IMR-90 (cell line): Measurements from ENCODE around the gene CANT1. TPM values are rescaled to one million over a fixed set of nuclear protein-coding genes. Genes with fewer than 3 reads are reported as not detected.

Experiments used
- ATAC-seq: fragments of 200-7000 bp; cut with Tn5 transposase; 2 replicates; pipeline ENCODE4 v1.9.1; 2020; ENCODE audit warnings: low read depth, mild to moderate bottlenecking, moderate library complexity
- BruUV-seq: library from RNA; stranded (reverse); fragments of 400-500 nt; replicated peaks from 2 replicates; lab custom pipeline; 2021; lab: Mats Ljungman, UMichigan
- CTCF ChIA-PET: fragments of 300-600 bp; formaldehyde crosslinking; extraction: SDS; loops from one replicate; lab custom pipeline; 2021; ENCODE audit warnings: antibody characterized with exemption; lab: Yijun Ruan, JAX
- POLR2A ChIA-PET: fragments of 300-600 bp; sonication (Branson Sonifier 250); formaldehyde crosslinking; loops from one replicate; lab custom pipeline; 2022; ENCODE audit warnings: antibody characterized with exemption; ENCODE audit not compliant: unreplicated experiment; lab: Charles Lee
- DNase-seq: peaks from one replicate; pipeline ENCODE4 v3.0.0; 2013
- H2AFZ ChIP-seq: replicated peaks from 2 replicates; pipeline ENCODE3; 2013; ENCODE audit warnings: low read length, mild to moderate bottlenecking; ENCODE audit not compliant: poor library complexity
- H2AK5ac ChIP-seq: 2 replicates; pipeline ENCODE4 v1.6.1; 2013; ENCODE audit warnings: low read depth, low read length, inconsistent platforms
- H2AK9ac ChIP-seq: replicated peaks from 2 replicates; pipeline ENCODE3; 2013; ENCODE audit warnings: mild to moderate bottlenecking, low read depth, low read length, moderate library complexity; ENCODE audit not compliant: poor library complexity
- H2BK120ac ChIP-seq: 2 replicates; pipeline ENCODE4 v1.6.1; 2013; ENCODE audit warnings: low read depth, low read length, inconsistent platforms
- H2BK15ac ChIP-seq: 3 replicates; pipeline ENCODE4 v1.6.1; 2013; ENCODE audit warnings: low read depth, low read length, inconsistent platforms
- H2BK20ac ChIP-seq: 2 replicates; pipeline ENCODE4 v1.6.1; 2013; ENCODE audit warnings: low read depth, mild to moderate bottlenecking, inconsistent platforms, low read length, moderate library complexity
- H2BK5ac ChIP-seq: 2 replicates; pipeline ENCODE4 v1.6.1; 2013; ENCODE audit warnings: mild to moderate bottlenecking, low read depth, low read length, inconsistent platforms; ENCODE audit not compliant: poor library complexity, severe bottlenecking
- H3K14ac ChIP-seq: replicated peaks from 2 replicates; pipeline ENCODE4 v1.6.1; 2013; ENCODE audit warnings: low read depth, low read length, inconsistent platforms
- H3K18ac ChIP-seq: 2 replicates; pipeline ENCODE4 v1.6.1; 2013; ENCODE audit warnings: low read depth, low read length, control low read depth
- H3K23ac ChIP-seq: 2 replicates; pipeline ENCODE4 v1.6.1; 2013; ENCODE audit warnings: low read depth, low read length, inconsistent platforms
- H3K27ac ChIP-seq: 2 replicates; pipeline ENCODE4 v1.5.1; 2013; ENCODE audit warnings: mild to moderate bottlenecking, control low read depth, low read length; ENCODE audit not compliant: insufficient read depth
- H3K27me3 ChIP-seq: 2 replicates; pipeline ENCODE4 v1.6.1; 2013; ENCODE audit warnings: low read length; ENCODE audit not compliant: control insufficient read depth, insufficient read depth
- H3K36me3 ChIP-seq: 2 replicates; pipeline ENCODE4 v1.6.1; 2013; ENCODE audit warnings: low read length, mixed read lengths; ENCODE audit not compliant: control insufficient read depth, insufficient read depth
- H3K4ac ChIP-seq: 2 replicates; pipeline ENCODE4 v1.6.1; 2013; ENCODE audit warnings: low read depth, low read length, inconsistent platforms
- H3K4me1 ChIP-seq: 2 replicates; pipeline ENCODE4 v1.6.1; 2013; ENCODE audit warnings: low read length, mixed read lengths; ENCODE audit not compliant: control insufficient read depth, insufficient read depth
- H3K4me2 ChIP-seq: 2 replicates; pipeline ENCODE4 v1.6.1; 2013; ENCODE audit warnings: low read depth, mild to moderate bottlenecking, control low read depth, low read length, moderate library complexity
- H3K4me3 ChIP-seq: 2 replicates; pipeline ENCODE4 v1.5.1; 2013; ENCODE audit warnings: low read depth, mild to moderate bottlenecking, control low read depth, low read length, moderate library complexity; ENCODE audit not compliant: insufficient read depth
- H3K56ac ChIP-seq: 2 replicates; pipeline ENCODE4 v1.6.1; 2013; ENCODE audit warnings: low read length, inconsistent platforms; ENCODE audit not compliant: insufficient read depth; ENCODE audit errors: extremely low read depth
- H3K79me1 ChIP-seq, 2 experiments: 2 replicates each; pipeline ENCODE4 v1.6.1; 2013; ENCODE audit warnings: low read length in 2 of 2, inconsistent platforms in 1 of 2, low read depth in 1 of 2
- H3K9ac ChIP-seq: 2 replicates; pipeline ENCODE4 v1.6.1; 2013; ENCODE audit warnings: low read depth, low read length, control low read depth
- H3K9me1 ChIP-seq: 2 replicates; pipeline ENCODE4 v1.6.1; 2013; ENCODE audit warnings: low read length, inconsistent platforms; ENCODE audit not compliant: insufficient read depth
- H3K9me3 ChIP-seq: 2 replicates; pipeline ENCODE4 v1.6.1; 2013; ENCODE audit warnings: low read length; ENCODE audit not compliant: control insufficient read depth, insufficient read depth
- H4K20me1 ChIP-seq: 2 replicates; pipeline ENCODE4 v1.6.1; 2013; ENCODE audit warnings: low read length, inconsistent platforms; ENCODE audit not compliant: insufficient read depth
- H4K5ac ChIP-seq: 2 replicates; pipeline ENCODE4 v1.6.1; 2013; ENCODE audit warnings: mild to moderate bottlenecking, low read depth, low read length, control low read depth
- H4K8ac ChIP-seq, 2 experiments: 2 replicates each; pipeline ENCODE4 v1.6.1; 2013; ENCODE audit warnings: low read depth in 2 of 2, low read length in 2 of 2, control low read depth in 1 of 2, inconsistent platforms in 1 of 2
- H4K91ac ChIP-seq: 2 replicates; pipeline ENCODE4 v1.6.1; 2013; ENCODE audit warnings: low read depth, low read length, inconsistent platforms; ENCODE audit not compliant: insufficient read depth
- CEBPB ChIP-seq: IDR thresholded peaks from 2 replicates; pipeline ENCODE4 v1.6.1; 2012; ENCODE audit warnings: low read depth, low read length, improper control_type of control experiment
- FOS ChIP-seq: fragments of 150-350 bp; IDR thresholded peaks from 2 replicates; pipeline ENCODE4 v1.6.1; 2016; ENCODE audit warnings: low read depth, low read length
- MAFK ChIP-seq: IDR thresholded peaks from 2 replicates; pipeline ENCODE4 v1.6.1; 2012; ENCODE audit warnings: low read depth, low read length, improper control_type of control experiment
- MAZ ChIP-seq: IDR thresholded peaks from 2 replicates; pipeline ENCODE4 v1.6.1; 2012; ENCODE audit warnings: low read depth, mild to moderate bottlenecking, low read length, improper control_type of control experiment, moderate library complexity, borderline replicate concordance
- MXI1 ChIP-seq: IDR thresholded peaks from 2 replicates; pipeline ENCODE4 v1.6.1; 2012; ENCODE audit warnings: low read depth, mild to moderate bottlenecking, low read length, moderate library complexity, borderline replicate concordance
- SMC3 ChIP-seq: fragments of 150-350 bp; IDR thresholded peaks from 2 replicates; pipeline ENCODE4 v1.6.1; 2016; ENCODE audit warnings: low read depth, mild to moderate bottlenecking, antibody characterized with exemption, low read length, moderate library complexity
- WGBS, 2 experiments: methylation state at CpG; one replicate each; pipeline versions ENCODE4 v1.1.5 to v1.1.7; 2013; ENCODE audit warnings: missing lambda C conversion rate in 2 of 2; ENCODE audit not compliant: insufficient read length in 1 of 2; ENCODE audit errors: extremely low coverage in 2 of 2; 5-methylcytosine and 5-hydroxymethylcytosine counted together
- dilution Hi-C: fragments of 300-500 bp; cut with HindIII; formaldehyde crosslinking; loops from one replicate; pipeline ENCODE4 v1.14.3; 2018; ENCODE audit warnings: low sequenced_read_pairs; ENCODE audit not compliant: unreplicated experiment
- in situ Hi-C: fragments of 300-500 bp; cut with MboI; formaldehyde crosslinking; loops from 3 replicates; pipeline ENCODE4 v1.14.3; 2019; ENCODE audit warnings: low sequenced_read_pairs, inconsistent platforms, mixed read lengths
- intact Hi-C: fragments of 100-400 bp; cut with micrococcal nuclease; formaldehyde crosslinking; loops from 2 replicates; pipeline ENCODE4 v1.10.0; 2022
- polyA plus RNA-seq, 3 experiments: library from polyadenylated mRNA; depleted of rRNA; stranded (reverse); fragments of >200 nt; gene quantifications; 2 replicates each; pipeline ENCODE4 v1.2.3, GENCODE V29; 2012; ENCODE audit warnings: low replicate concordance in 1 of 3
- total RNA-seq: library from RNA; depleted of rRNA; stranded (reverse); fragments of >200 nt; gene quantifications from 2 replicates; pipeline ENCODE4 v1.2.3, GENCODE V29; 2012
- TF ChIP-seq, protein P1 (sequence below): fragments of 150-350 bp; IDR thresholded peaks from 2 replicates; pipeline ENCODE4 v1.6.1; 2016; ENCODE audit warnings: low read depth, mild to moderate bottlenecking, low read length, moderate library complexity, borderline replicate concordance
- TF ChIP-seq, protein P2 (sequence below): fragments of 150-350 bp; IDR thresholded peaks from 2 replicates; pipeline ENCODE4 v1.6.1; 2017; ENCODE audit warnings: mild to moderate bottlenecking, antibody characterized with exemption, low read length, low read depth

CANT1 gene
- total and polyA plus RNA-seq, 2 of the 4 experiments (the other 2 are of a cell fraction), result 51.8 to 73.4 TPM

DNA sequence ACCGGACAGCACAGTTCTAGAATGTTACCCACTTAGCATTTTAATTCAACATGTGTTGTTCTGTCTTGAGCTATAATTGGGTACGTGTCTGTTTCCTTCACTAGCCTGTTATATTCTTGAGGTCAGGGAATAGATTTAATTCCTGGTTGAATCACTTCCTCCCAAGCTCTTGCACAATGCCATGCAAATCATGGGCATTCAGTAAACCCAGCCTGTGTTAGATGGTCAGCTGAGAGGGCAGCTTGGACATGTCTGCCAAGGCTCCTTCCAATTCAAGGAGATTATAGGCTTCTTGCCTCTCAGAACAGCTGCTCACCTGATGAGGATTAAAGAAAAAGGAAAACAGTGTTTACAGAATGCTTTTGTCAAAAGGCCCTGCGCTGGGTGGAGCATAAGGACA is 27.0 kb upstream of the CANT1 start:
- Histone ChIP-seq H3K36me3 (no peaks in the 10 kb centered on the region), H3K18ac (peak overlapping the region; percentile 95), H2BK15ac (peak overlapping the region; percentile 90; the same call in 2 of the 3 replicates), H3K56ac (peak overlapping the region; percentile 41; the same call in 1 of the 2 replicates), H3K4me2 (peak overlapping the region; percentile 11), H3K9me3 (no peaks in the 10 kb centered on the region), H3K79me1 (peaks cover 0 to 5% of the 10 kb centered on the region in 2 experiments; a peak in 1 of 4 replicates), H3K23ac (peak overlapping the region; percentile 64; the same call in 1 of the 2 replicates), H2BK20ac (peak overlapping the region; percentile 86), H2BK120ac (peak overlapping the region; percentile 92), H3K4ac (peak overlapping the region; percentile 89; the same call in 1 of the 2 replicates), H3K4me1 (peaks cover 24% of the 10 kb centered on the region), H4K91ac (peak overlapping the region; percentile 84), H3K9me1 (peaks cover 21% of the 10 kb centered on the region), H2BK5ac (peak overlapping the region; percentile 90), H4K5ac (peak overlapping the region; percentile 87), H4K8ac (peak overlapping the region in 1 of 2 experiments; percentile 92; a peak in 2 of 4 replicates), H3K27me3 (no peaks in the 10 kb centered on the region), H2AFZ (peak overlapping the region; percentile 39), H2AK9ac (peak overlapping the region; percentile 59), H3K4me3 (no peak overlapping the region), H4K20me1 (no peaks in the 10 kb centered on the region), H2AK5ac (peak overlapping the region; percentile 86), H3K9ac (no peak overlapping the region; the same call in 1 of the 2 replicates), H3K27ac (peak overlapping the region; percentile 94), H3K14ac (peak overlapping the region; percentile 76)
- POLR2A ChIA-PET, result no interaction called here
- ATAC-seq (peak; percentile 79), DNase-seq (peak; percentile 94)
- intact Hi-C loops, result no loop called here
- dilution Hi-C loops, result no loop called here
- CTCF ChIA-PET, result interaction anchor here (0.6 to 1.2 kb wide), 3 partner anchors 9 to 28 kb away, joined by 3 to 7 read pairs (median 4); no protein-coding TSS in a partner anchor
- TF ChIP-seq, protein P1, sequence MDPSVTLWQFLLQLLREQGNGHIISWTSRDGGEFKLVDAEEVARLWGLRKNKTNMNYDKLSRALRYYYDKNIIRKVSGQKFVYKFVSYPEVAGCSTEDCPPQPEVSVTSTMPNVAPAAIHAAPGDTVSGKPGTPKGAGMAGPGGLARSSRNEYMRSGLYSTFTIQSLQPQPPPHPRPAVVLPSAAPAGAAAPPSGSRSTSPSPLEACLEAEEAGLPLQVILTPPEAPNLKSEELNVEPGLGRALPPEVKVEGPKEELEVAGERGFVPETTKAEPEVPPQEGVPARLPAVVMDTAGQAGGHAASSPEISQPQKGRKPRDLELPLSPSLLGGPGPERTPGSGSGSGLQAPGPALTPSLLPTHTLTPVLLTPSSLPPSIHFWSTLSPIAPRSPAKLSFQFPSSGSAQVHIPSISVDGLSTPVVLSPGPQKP, result no peak
- TF ChIP-seq SMC3 (no peak), CEBPB (peak; percentile 100), MXI1 (peak; percentile 52), FOS (peak; percentile 70; the same call in 1 of the 2 replicates), MAZ (no peak), MAFK (no peak)
- TF ChIP-seq, protein P2, sequence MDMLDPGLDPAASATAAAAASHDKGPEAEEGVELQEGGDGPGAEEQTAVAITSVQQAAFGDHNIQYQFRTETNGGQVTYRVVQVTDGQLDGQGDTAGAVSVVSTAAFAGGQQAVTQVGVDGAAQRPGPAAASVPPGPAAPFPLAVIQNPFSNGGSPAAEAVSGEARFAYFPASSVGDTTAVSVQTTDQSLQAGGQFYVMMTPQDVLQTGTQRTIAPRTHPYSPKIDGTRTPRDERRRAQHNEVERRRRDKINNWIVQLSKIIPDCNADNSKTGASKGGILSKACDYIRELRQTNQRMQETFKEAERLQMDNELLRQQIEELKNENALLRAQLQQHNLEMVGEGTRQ, result 0 out of 2 replicates have a peak, but pooled peaks have one; percentile 11
- BruUV-seq, result no TSS peak
- WGBS, 2 experiments, result 100% methylated on average over 1 of the region's 3 CpGs; no CpG with 5 or more reads in 1 of the 2 experiments
- in situ Hi-C loops, result no loop called here
